Testis (tissue), 5 donors: ENCODE results near the gene CD55. TPM values are rescaled to one million over a fixed set of nuclear protein-coding genes. Genes with fewer than 3 reads are reported as not detected.

Source experiments
- DNase-seq: peaks from one replicate; pipeline ENCODE4 v3.0.0-alpha.2; 2019
- H3K27ac ChIP-seq, 2 donors: fragments of 200-600 bp; sonication (generic); one replicate each; pipeline ENCODE4 v1.5.1; 2019
- H3K27me3 ChIP-seq: fragments of 200-600 bp; sonication (generic); one replicate; pipeline ENCODE4 v1.5.1; 2019
- H3K36me3 ChIP-seq: fragments of 200-600 bp; sonication (generic); one replicate; pipeline ENCODE4 v1.5.1; 2017; ENCODE audit warnings: low read depth; ENCODE audit errors: missing control alignments
- H3K4me1 ChIP-seq: fragments of 200-600 bp; sonication (generic); one replicate; pipeline ENCODE4 v1.5.1; 2019
- H3K4me3 ChIP-seq, 2 donors: fragments of 200-600 bp; sonication (generic); one replicate each; pipeline ENCODE4 v1.5.1; 2017 to 2019
- H3K9me3 ChIP-seq: fragments of 200-600 bp; sonication (generic); one replicate; pipeline ENCODE4 v1.5.1; 2017
- CTCF ChIP-seq, 3 experiments: fragments of 450-650 bp in 2 of 3; fragments of 200-600 bp in 1 of 3; sonication (generic) in 1 of 3; IDR thresholded peaks; one replicate each; pipeline ENCODE4 v1.5.1; 2016 to 2019; ENCODE audit warnings: antibody characterized with exemption in 3 of 3, mild to moderate bottlenecking in 2 of 3, moderate library complexity in 1 of 3
- POLR2A ChIP-seq: fragments of 450-650 bp; IDR thresholded peaks from one replicate; pipeline ENCODE4 v1.6.1; 2017; ENCODE audit warnings: antibody characterized with exemption, mild to moderate bottlenecking, moderate library complexity
- WGBS, 2 donors: methylation state at CpG; one replicate each; pipeline ENCODE4 v1.1.5; 2018; 5-methylcytosine and 5-hydroxymethylcytosine counted together
- intact Hi-C: fragments of 100-400 bp; cut with DNase I; formaldehyde crosslinking; loops from one replicate; pipeline ENCODE4 v1.15.1; 2023; ENCODE audit warnings: low total_unique reads
- long read RNA-seq, 2 donors: transcript quantifications; one replicate each; lab custom pipeline, GENCODE V29; 2026
- polyA plus RNA-seq: library from polyadenylated mRNA; stranded (reverse); fragments of 350-450 nt; fragmentation: Illumina TruSeq; extraction: RNeasy Lipid Tissue Mini Kit (QIAGEN cat#74804); gene quantifications from one replicate; pipeline ENCODE4 v1.2.3, GENCODE V29; 2014; ENCODE audit warnings: low read depth, low replicate concordance; ENCODE audit not compliant: insufficient read depth
- total RNA-seq, 2 donors: library from RNA; depleted of rRNA; stranded (reverse); fragments of >200 nt; gene quantifications; one replicate each; pipeline ENCODE4 v1.2.3, GENCODE V29; 2016

The CD55 gene, protein sequence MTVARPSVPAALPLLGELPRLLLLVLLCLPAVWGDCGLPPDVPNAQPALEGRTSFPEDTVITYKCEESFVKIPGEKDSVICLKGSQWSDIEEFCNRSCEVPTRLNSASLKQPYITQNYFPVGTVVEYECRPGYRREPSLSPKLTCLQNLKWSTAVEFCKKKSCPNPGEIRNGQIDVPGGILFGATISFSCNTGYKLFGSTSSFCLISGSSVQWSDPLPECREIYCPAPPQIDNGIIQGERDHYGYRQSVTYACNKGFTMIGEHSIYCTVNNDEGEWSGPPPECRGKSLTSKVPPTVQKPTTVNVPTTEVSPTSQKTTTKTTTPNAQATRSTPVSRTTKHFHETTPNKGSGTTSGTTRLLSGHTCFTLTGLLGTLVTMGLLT
- total RNA-seq (10 to 100 TPM; 38.0 to 45.7 TPM), polyA plus RNA-seq (60.6 TPM)
- long read RNA-seq, donor 1, partial matches to known transcripts = 11 of 32 reads
- long read RNA-seq, donor 1, other reads (novel, unspliced or antisense) = 21 of 32 reads
- long read RNA-seq, donor 2, partial matches to known transcripts = 10 of 10 reads
- long read RNA-seq, donor 2, other reads (novel, unspliced or antisense) = 0 of 10 reads

GRCh38 chr1:207321079-207321789 is at the start of gene CD55:
CD55 (plus strand) TSS chr1:207321678; CDS start chr1:207321766, 88 bp downstream.
- Histone ChIP-seq H3K4me3 (peak within 1 kb of the TSS; percentile 69 to 80), H3K27me3 (no peaks in the 10 kb centered on the region), H3K4me1 (peaks cover 4% of the 10 kb centered on the region), H3K9me3 (no peaks in the 10 kb centered on the region), H3K27ac (peak within 1 kb of the TSS; percentile 66 to 87), H3K36me3 (no peaks in the 10 kb centered on the region)
- intact Hi-C loops = no loop called here
- DNase-seq = peak; percentile 96
- WGBS, 2 donors = 1% methylated on average over 18 to 42 of the region's 53 CpGs
- TF ChIP-seq CTCF (IDR thresholded peaks at IDR 0.05) (no peak), POLR2A (no peak)

DNA sequence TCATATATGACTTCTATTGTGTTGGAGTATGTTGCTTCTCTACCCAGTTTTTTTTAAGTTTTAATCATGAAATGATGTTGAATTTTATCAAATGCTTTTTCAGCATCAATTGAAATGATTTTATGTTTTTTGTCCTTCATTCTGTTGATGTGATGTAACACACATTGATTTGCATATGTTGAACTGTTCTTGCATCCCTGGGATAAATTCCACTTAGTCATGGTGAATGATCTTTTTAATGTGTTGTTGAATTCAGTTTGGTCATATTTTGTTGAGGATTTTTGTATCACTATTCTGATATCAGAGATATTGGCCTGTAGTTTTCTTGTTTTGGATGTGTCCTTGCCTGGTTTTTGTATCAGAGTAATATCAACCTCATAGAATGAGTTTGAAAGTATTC is 46.6 kb upstream of the CD55 start:
- intact Hi-C loops = no loop called here

DNA sequence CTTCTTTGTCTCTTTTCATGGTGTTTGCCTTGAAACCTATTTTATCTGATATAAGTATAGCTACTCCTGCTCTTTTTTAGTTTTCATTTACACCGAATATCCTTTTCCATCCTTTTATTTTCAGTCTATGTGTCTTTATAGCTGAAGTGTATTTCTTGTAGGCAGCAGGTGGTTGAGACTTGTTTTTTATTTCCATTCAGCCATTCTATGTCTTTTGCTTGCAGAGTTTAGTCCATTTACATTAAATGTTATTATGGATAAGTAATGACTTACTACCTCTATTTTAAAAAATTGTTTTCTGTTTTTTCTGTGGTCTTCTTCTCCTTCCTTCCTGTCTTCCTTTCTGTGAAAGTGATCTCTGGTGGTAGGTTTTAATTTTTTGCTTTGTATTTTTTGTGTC is 45.0 kb upstream of the CD55 start:
- Histone ChIP-seq H3K36me3 (no peaks in the 10 kb centered on the region), H3K4me1 (no peaks in the 10 kb centered on the region), H3K27ac (no peak overlapping the region), H3K4me3 (no peak overlapping the region), H3K27me3 (no peaks in the 10 kb centered on the region), H3K9me3 (no peaks in the 10 kb centered on the region)
- no peak for DNase-seq
- intact Hi-C loops = no loop called here
- TF ChIP-seq CTCF (IDR thresholded peaks at IDR 0.05) = no peak
- no peak for TF ChIP-seq POLR2A
- WGBS, 2 donors = 100% methylated on average over 1 of the region's 1 CpG

More for the DNA sequence above, 46.6 kb upstream of the CD55 start:
- Histone ChIP-seq H3K4me3 (no peak overlapping the region), H3K4me1 (no peaks in the 10 kb centered on the region), H3K9me3 (no peaks in the 10 kb centered on the region), H3K27ac (no peak overlapping the region), H3K27me3 (no peaks in the 10 kb centered on the region), H3K36me3 (no peaks in the 10 kb centered on the region)
- DNase-seq = no peak
- TF ChIP-seq CTCF (IDR thresholded peaks at IDR 0.05) (no peak), POLR2A (no peak)

DNA sequence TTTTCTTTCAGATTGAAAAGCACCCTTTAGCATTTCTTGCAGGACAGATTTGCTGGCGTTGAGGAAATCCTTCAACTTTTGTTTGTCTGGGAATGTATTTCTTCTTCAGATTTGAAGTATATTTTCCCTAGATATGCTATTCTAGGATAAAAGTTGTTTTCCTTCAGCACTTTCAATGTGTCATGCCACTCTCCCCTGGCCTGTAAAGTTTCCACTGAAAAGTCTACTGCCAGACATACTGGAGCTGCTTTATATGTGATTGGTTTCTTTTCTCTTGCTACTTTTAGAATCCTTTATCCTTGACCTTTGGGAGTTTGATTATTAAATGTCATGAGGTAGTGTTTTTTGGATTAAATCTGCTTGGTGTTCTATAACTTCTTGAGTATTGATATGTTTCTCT is 44.2 kb upstream of the CD55 start:
- H3K4me3 ChIP-seq = no peak overlapping the region
- WGBS, 2 donors = 65 to 73% methylated on average over 1 of the region's 1 CpG
- TF ChIP-seq CTCF (IDR thresholded peaks at IDR 0.05) (no peak), POLR2A (no peak)
- no peaks in the 10 kb centered on the region for H3K4me1 ChIP-seq
- intact Hi-C loops = no loop called here
- H3K27ac ChIP-seq = no peak overlapping the region
- no peaks in the 10 kb centered on the region for H3K36me3 ChIP-seq
- H3K9me3 ChIP-seq = no peaks in the 10 kb centered on the region
- H3K27me3 ChIP-seq = no peaks in the 10 kb centered on the region
- DNase-seq = no peak
